Prostate gland (tissue), 2 donors: ENCODE measurements around the gene IRF2. TPM values are rescaled to one million over a fixed set of nuclear protein-coding genes. Genes with fewer than 3 reads are reported as not detected.

Experiments
- DNase-seq: peaks from one replicate; pipeline ENCODE4 v3.0.0-alpha.2; 2019; ENCODE audit warnings: low spot score
- H3K27ac ChIP-seq, 2 donors: fragments of 200-600 bp; sonication (generic); 2 replicates each; pipeline ENCODE4 v1.5.1; 2017 to 2019
- H3K27me3 ChIP-seq: fragments of 200-600 bp; sonication (generic); replicated peaks from 2 replicates; pipeline ENCODE4 v1.5.1; 2019; ENCODE audit not compliant: insufficient read depth
- H3K36me3 ChIP-seq, 2 donors: fragments of 200-600 bp; sonication (generic); 1 replicate in 1 of 2; 2 replicates in 1 of 2; pipeline versions ENCODE4 v1.5.1 to v1.8.1; 2017 to 2019
- H3K4me1 ChIP-seq: fragments of 200-600 bp; sonication (generic); replicated peaks from 2 replicates; pipeline ENCODE4 v1.5.1; 2019
- H3K4me3 ChIP-seq, 2 donors: fragments of 200-600 bp; sonication (generic); 2 replicates each; pipeline ENCODE4 v1.5.1; 2017 to 2019
- H3K9me3 ChIP-seq: fragments of 200-600 bp; sonication (generic); 2 replicates; pipeline ENCODE4 v1.5.1; 2017
- CTCF ChIP-seq, 4 experiments: fragments of 200-600 bp in 2 of 4; fragments of 450-650 bp in 2 of 4; sonication (generic) in 2 of 4; IDR thresholded peaks; 1 replicate in 3 of 4; 2 replicates in 1 of 4; pipeline ENCODE4 v1.5.1; 2016 to 2019; ENCODE audit warnings: antibody characterized with exemption in 4 of 4, mild to moderate bottlenecking in 2 of 4, moderate library complexity in 2 of 4
- POLR2A ChIP-seq: fragments of 450-650 bp; IDR thresholded peaks from one replicate; pipeline ENCODE4 v1.6.1; 2016; ENCODE audit warnings: antibody characterized with exemption, mild to moderate bottlenecking
- POLR2AphosphoS5 ChIP-seq: sonication (generic); formaldehyde crosslinking; IDR thresholded peaks from one replicate; pipeline ENCODE4 v1.6.1; 2017; ENCODE audit warnings: antibody characterized with exemption
- WGBS: methylation state at CpG from one replicate; pipeline ENCODE4 v1.1.5; 2018; 5-methylcytosine and 5-hydroxymethylcytosine counted together
- intact Hi-C: fragments of 100-400 bp; cut with DNase I; formaldehyde crosslinking; loops from one replicate; pipeline ENCODE4 v1.14.2; 2022
- total RNA-seq, 2 donors: library from RNA; depleted of rRNA; stranded (reverse); fragments of >200 nt; gene quantifications; one replicate each; pipeline ENCODE4 v1.1.0, GENCODE V29; 2016

IRF2 gene
- total RNA-seq, 2 donors from 2014 or later: 40.7 to 49.9 TPM

- no peaks in the 10 kb centered on the region for H3K9me3 ChIP-seq
- H3K36me3 ChIP-seq: no peaks in the 10 kb centered on the region
- 58% methylated on average over 2 of the region's 2 CpGs for WGBS
- intact Hi-C loops: no loop called here
- no peak for TF ChIP-seq CTCF (IDR thresholded peaks at IDR 0.05)
- TF ChIP-seq POLR2AphosphoS5: no peak
- no peak for TF ChIP-seq POLR2A
- no peaks in the 10 kb centered on the region for H3K4me1 ChIP-seq
- no peak overlapping the region for H3K4me3 ChIP-seq
- H3K27me3 ChIP-seq: no peaks in the 10 kb centered on the region
- H3K27ac ChIP-seq: no peak overlapping the region
- no peak for DNase-seq
These were observed 10.9 kb upstream of the IRF2 start for GRCh38 chr4:184485279-184485678.

GRCh38 chr4:184481544-184481943 is 7.2 kb upstream of the IRF2 start:
- WGBS: 80% methylated on average over 6 of the region's 6 CpGs
- no peak for TF ChIP-seq CTCF (IDR thresholded peaks at IDR 0.05)
- no peak for TF ChIP-seq POLR2AphosphoS5
- TF ChIP-seq POLR2A: no peak
- Histone ChIP-seq H3K27ac (no peak overlapping the region), H3K36me3 (no peaks in the 10 kb centered on the region), H3K9me3 (no peaks in the 10 kb centered on the region), H3K4me1 (no peaks in the 10 kb centered on the region), H3K4me3 (no peak overlapping the region), H3K27me3 (no peaks in the 10 kb centered on the region)
- DNase-seq: no peak
- intact Hi-C loops: no loop called here

- Histone ChIP-seq H3K27ac (no peak overlapping the region), H3K4me1 (no peaks in the 10 kb centered on the region), H3K4me3 (no peak overlapping the region), H3K9me3 (no peaks in the 10 kb centered on the region), H3K27me3 (no peaks in the 10 kb centered on the region), H3K36me3 (no peaks in the 10 kb centered on the region)
- no peak for DNase-seq
- 82% methylated on average over 1 of the region's 1 CpG for WGBS
- TF ChIP-seq POLR2AphosphoS5 (no peak), CTCF (IDR thresholded peaks at IDR 0.05) (no peak), POLR2A (no peak)
- intact Hi-C loops: loop anchor here (5.0 to 10.0 kb wide), 3 partner anchors 165 to 212 kb away; partner anchors contain the start of genes CASP3 and PRIMPOL
These were observed 5.2 kb upstream of the IRF2 start for GRCh38 chr4:184479516-184479950.

GRCh38 chr4:184477201-184477999 is 3.0 kb upstream of the IRF2 start:
- Histone ChIP-seq H3K36me3 (no peaks in the 10 kb centered on the region), H3K4me1 (no peaks in the 10 kb centered on the region), H3K27me3 (no peaks in the 10 kb centered on the region), H3K9me3 (no peaks in the 10 kb centered on the region), H3K4me3 (no peak overlapping the region), H3K27ac (no peak overlapping the region)
- intact Hi-C loops: loop anchor here (5.0 to 10.0 kb wide), 3 partner anchors 167 to 210 kb away; partner anchors contain the start of genes CASP3 and PRIMPOL
- no peak for TF ChIP-seq POLR2A
- TF ChIP-seq CTCF (IDR thresholded peaks at IDR 0.05): no peak
- no peak for TF ChIP-seq POLR2AphosphoS5
- 52% methylated on average over 9 of the region's 9 CpGs for WGBS
- no peak for DNase-seq

- intact Hi-C loops: loop anchor here (5.0 to 10.0 kb wide), 3 partner anchors 168 to 209 kb away; partner anchors contain the start of genes CASP3 and PRIMPOL
- no peak overlapping the region for H3K27ac ChIP-seq
These were observed 2.3 kb upstream of the IRF2 start for GRCh38 chr4:184476695-184477094.

More at GRCh38 chr4:184476695-184477094, 2.3 kb upstream of the IRF2 start:
- WGBS: 68% methylated on average over 8 of the region's 8 CpGs
- DNase-seq: no peak
- no peak overlapping the region for H3K4me3 ChIP-seq
- no peaks in the 10 kb centered on the region for H3K4me1 ChIP-seq
- TF ChIP-seq CTCF (IDR thresholded peaks at IDR 0.05) (no peak), POLR2AphosphoS5 (no peak), POLR2A (no peak)
- H3K9me3 ChIP-seq: no peaks in the 10 kb centered on the region
- H3K36me3 ChIP-seq: no peaks in the 10 kb centered on the region
- H3K27me3 ChIP-seq: no peaks in the 10 kb centered on the region
